H1 (cell line): ENCODE data around the gene DND1. TPM values are rescaled to one million over a fixed set of nuclear protein-coding genes. Genes with fewer than 3 reads are reported as not detected.

ENCODE experiments used
- CTCF ChIA-PET: fragments of 300-600 bp; sonication (Branson Sonifier 250); formaldehyde crosslinking; loops from one replicate; lab custom pipeline; 2021; ENCODE audit not compliant: partially characterized antibody; lab: Charles Lee
- POLR2A ChIA-PET: fragments of 300-600 bp; sonication (Branson Sonifier 250); formaldehyde crosslinking; loops from one replicate; lab custom pipeline; 2021; ENCODE audit warnings: inconsistent platforms; ENCODE audit not compliant: partially characterized antibody; lab: Charles Lee
- DNase-seq, 2 experiments: peaks; one replicate each; pipeline versions ENCODE4 v3.0.0 to v3.0.0-alpha.2; 2010 to 2022; ENCODE audit warnings: low spot score in 2 of 2, low read depth in 1 of 2, mixed read lengths in 1 of 2
- FAIRE-seq: peaks from 2 replicates; lab custom pipeline; 2011; peaks lifted over from hg19 to GRCh38; lab: Jason Lieb, UNC
- H2AFZ ChIP-seq: 2 replicates; pipeline ENCODE4 v1.8.1; 2012; ENCODE audit warnings: low read length, inconsistent platforms
- H2AK5ac ChIP-seq: 2 replicates; pipeline ENCODE4 v1.6.1; 2013; ENCODE audit warnings: low read depth, low read length
- H2BK120ac ChIP-seq: replicated peaks from 2 replicates; pipeline ENCODE3; 2013; ENCODE audit warnings: low read depth, low read length, inconsistent platforms
- H2BK12ac ChIP-seq: 2 replicates; pipeline ENCODE4 v1.6.1; 2013; ENCODE audit warnings: low read depth, low read length
- H2BK15ac ChIP-seq: 2 replicates; pipeline ENCODE4 v1.6.1; 2013; ENCODE audit warnings: low read length
- H2BK20ac ChIP-seq: 2 replicates; pipeline ENCODE4 v1.6.1; 2013; ENCODE audit warnings: low read length
- H2BK5ac ChIP-seq: 2 replicates; pipeline ENCODE4 v1.6.1; 2013; ENCODE audit warnings: low read depth, low read length
- H3K14ac ChIP-seq: 2 replicates; pipeline ENCODE4 v1.6.1; 2013; ENCODE audit warnings: inconsistent platforms; ENCODE audit not compliant: insufficient read length
- H3K18ac ChIP-seq: 2 replicates; pipeline ENCODE4 v1.6.1; 2013; ENCODE audit warnings: low read length; ENCODE audit errors: extremely low read depth
- H3K23ac ChIP-seq: 2 replicates; pipeline ENCODE4 v1.6.1; 2013; ENCODE audit warnings: inconsistent platforms; ENCODE audit not compliant: insufficient read length
- H3K23me2 ChIP-seq: 2 replicates; pipeline ENCODE4 v1.6.1; 2013; ENCODE audit warnings: low read depth, low read length
- H3K27ac ChIP-seq: 2 replicates; pipeline ENCODE4 v1.6.1; 2011; ENCODE audit warnings: low read depth, low read length, inconsistent platforms
- H3K27me3 ChIP-seq, 4 experiments: replicated peaks in 1 of 4; 1 replicate in 1 of 4; 2 replicates in 3 of 4; pipeline versions ENCODE4 v1.6.1 to v1.8.1; 2011 to 2013; ENCODE audit warnings: low read length in 3 of 4, mild to moderate bottlenecking in 3 of 4, inconsistent platforms in 2 of 4, mixed read lengths in 2 of 4, moderate library complexity in 1 of 4; ENCODE audit not compliant: control insufficient read depth in 3 of 4, insufficient read depth in 3 of 4; ENCODE audit errors: extremely low read depth in 1 of 4
- H3K36me3 ChIP-seq, 4 experiments: 2 replicates each; pipeline versions ENCODE4 v1.6.1 to v1.8.1; 2011 to 2013; ENCODE audit warnings: mild to moderate bottlenecking in 4 of 4, low read length in 3 of 4, moderate library complexity in 2 of 4, control low read depth in 1 of 4, inconsistent platforms in 1 of 4; ENCODE audit not compliant: insufficient read depth in 4 of 4, control insufficient read depth in 2 of 4
- H3K4ac ChIP-seq: replicated peaks from 2 replicates; pipeline ENCODE3; 2013; ENCODE audit warnings: low read length, low read depth, mixed read lengths, inconsistent platforms; ENCODE audit not compliant: insufficient read length
- H3K4me1 ChIP-seq, 4 experiments: replicated peaks in 1 of 4; 1 replicate in 1 of 4; 2 replicates in 3 of 4; pipeline versions ENCODE4 v1.6.1 to v1.8.1; 2011 to 2013; ENCODE audit warnings: low read length in 3 of 4, inconsistent platforms in 2 of 4, mixed read lengths in 1 of 4; ENCODE audit not compliant: insufficient read depth in 4 of 4, control insufficient read depth in 3 of 4
- H3K4me2 ChIP-seq, 2 experiments: 2 replicates each; pipeline versions ENCODE4 v1.6.1 to v1.8.1; 2011 to 2013; ENCODE audit warnings: low read depth in 2 of 2, low read length in 2 of 2, control low read depth in 1 of 2, inconsistent platforms in 1 of 2, mild to moderate bottlenecking in 1 of 2; ENCODE audit not compliant: insufficient read depth in 1 of 2
- H3K4me3 ChIP-seq, 4 experiments: fragments of 200-600, 300-600 bp in 1 of 4; sonication (generic), shearing (Covaris generic), sonication (Bioruptor Twin) in 1 of 4; 2 replicates each; pipeline versions ENCODE4 v1.5.1 to v1.8.1; 2011 to 2016; ENCODE audit warnings: low read length in 4 of 4, low read depth in 3 of 4, control low read depth in 2 of 4, inconsistent platforms in 2 of 4, mild to moderate bottlenecking in 2 of 4, mixed read lengths in 1 of 4, moderate library complexity in 1 of 4; ENCODE audit not compliant: insufficient read depth in 2 of 4; ENCODE audit errors: extremely low read depth in 1 of 4
- H3K56ac ChIP-seq: replicated peaks from 2 replicates; pipeline ENCODE3; 2013; ENCODE audit warnings: low read depth, mild to moderate bottlenecking, mixed read lengths, low read length, inconsistent platforms; ENCODE audit not compliant: insufficient read length
- H3K79me1 ChIP-seq: 2 replicates; pipeline ENCODE4 v1.6.1; 2013; ENCODE audit warnings: low read depth, low read length, control low read depth
- H3K79me2 ChIP-seq, 2 experiments: 2 replicates each; pipeline versions ENCODE4 v1.6.1 to v1.8.1; 2012 to 2013; ENCODE audit warnings: low read length in 2 of 2, mild to moderate bottlenecking in 2 of 2, inconsistent platforms in 1 of 2; ENCODE audit not compliant: insufficient read depth in 2 of 2, control insufficient read depth in 1 of 2
- H3K9ac ChIP-seq, 4 experiments: replicated peaks in 1 of 4; 1 replicate in 1 of 4; 2 replicates in 3 of 4; pipeline versions ENCODE4 v1.6.1 to v1.8.1; 2011 to 2013; ENCODE audit warnings: low read depth in 3 of 4, low read length in 3 of 4, control low read depth in 2 of 4, mild to moderate bottlenecking in 2 of 4, moderate library complexity in 2 of 4, inconsistent platforms in 1 of 4; ENCODE audit errors: extremely low read depth in 1 of 4
- H3K9me3 ChIP-seq, 2 experiments: 2 replicates each; pipeline versions ENCODE4 v1.6.1 to v1.8.1; 2012 to 2013; ENCODE audit warnings: mild to moderate bottlenecking in 2 of 2, moderate library complexity in 2 of 2, control low read depth in 1 of 2, inconsistent platforms in 1 of 2, low read depth in 1 of 2, low read length in 1 of 2, mixed read lengths in 1 of 2; ENCODE audit not compliant: insufficient read depth in 2 of 2
- H4K20me1 ChIP-seq, 2 experiments: replicated peaks in 1 of 2; 2 replicates each; pipeline versions ENCODE3 to v1.8.1; 2011 to 2013; ENCODE audit warnings: inconsistent platforms in 2 of 2, low read length in 2 of 2, mild to moderate bottlenecking in 1 of 2; ENCODE audit not compliant: insufficient read depth in 2 of 2, control insufficient read depth in 1 of 2
- H4K5ac ChIP-seq: 2 replicates; pipeline ENCODE4 v1.6.1; 2013; ENCODE audit warnings: low read length, low read depth, mixed read lengths, inconsistent platforms; ENCODE audit not compliant: insufficient read length
- H4K8ac ChIP-seq: 2 replicates; pipeline ENCODE4 v1.8.0; 2013; ENCODE audit warnings: mild to moderate bottlenecking, moderate library complexity, low read length, inconsistent platforms; ENCODE audit not compliant: insufficient read depth; ENCODE audit errors: extremely low read depth
- H4K91ac ChIP-seq: replicated peaks from 2 replicates; pipeline ENCODE3; 2013; ENCODE audit warnings: low read length, mixed read lengths, inconsistent platforms; ENCODE audit not compliant: insufficient read length
- ASH2L ChIP-seq: fragments of 200-600, 300-600 bp; sonication (generic); IDR thresholded peaks from one replicate; pipeline ENCODE4 v1.7.1; 2017; ENCODE audit warnings: low read length
- BACH1 ChIP-seq: IDR thresholded peaks from 2 replicates; pipeline ENCODE4 v1.6.1; 2012; ENCODE audit warnings: low read length, improper control_type of control experiment
- CBX8 ChIP-seq: fragments of 300-800, 300-1000 bp; sonication (generic); IDR thresholded peaks from 2 replicates; pipeline ENCODE4 v1.7.1; 2016; ENCODE audit warnings: low read depth, low read length, borderline replicate concordance
- FOSL1 ChIP-seq: IDR thresholded peaks from 2 replicates; pipeline ENCODE4 v1.6.1; 2011; ENCODE audit warnings: mild to moderate bottlenecking, low read depth, low read length, moderate library complexity; ENCODE audit not compliant: insufficient read depth
- HDAC2 ChIP-seq, 2 experiments: fragments of 300-600 bp in 1 of 2; sonication (generic) in 1 of 2; IDR thresholded peaks; 2 replicates each; pipeline ENCODE4 v1.6.1; 2011 to 2012; ENCODE audit warnings: low read depth in 2 of 2, low read length in 2 of 2, mild to moderate bottlenecking in 2 of 2, moderate library complexity in 2 of 2, borderline replicate concordance in 1 of 2, inconsistent platforms in 1 of 2
- HDAC6 ChIP-seq: IDR thresholded peaks from one replicate; pipeline ENCODE4 v1.7.1; 2012; ENCODE audit warnings: low read depth, mild to moderate bottlenecking, inconsistent platforms, low read length, moderate library complexity
- JUN ChIP-seq: IDR thresholded peaks from 2 replicates; pipeline ENCODE4 v1.6.1; 2011; ENCODE audit warnings: low read depth, mild to moderate bottlenecking, improper control_type of control experiment, low read length
- MAFK ChIP-seq: IDR thresholded peaks from 2 replicates; pipeline ENCODE4 v1.6.1; 2012; ENCODE audit warnings: low read depth, mild to moderate bottlenecking, improper control_type of control experiment, low read length
- RFX5 ChIP-seq: IDR thresholded peaks from 2 replicates; pipeline ENCODE4 v1.6.1; 2011; ENCODE audit warnings: low read depth, low read length, improper control_type of control experiment, borderline replicate concordance
- SIRT6 ChIP-seq: IDR thresholded peaks from one replicate; pipeline ENCODE4 v1.7.1; 2012; ENCODE audit warnings: low read length, inconsistent platforms
- TAF1 ChIP-seq: IDR thresholded peaks from 2 replicates; pipeline ENCODE4 v1.6.1; 2011; ENCODE audit warnings: mild to moderate bottlenecking, low read depth, low read length
- TEAD4 ChIP-seq: IDR thresholded peaks from 2 replicates; pipeline ENCODE4 v1.6.1; 2012; ENCODE audit warnings: low read depth, low read length, inconsistent platforms, mixed read lengths
- WGBS, 2 experiments: shearing (Covaris generic) in 1 of 2; methylation state at CpG; one replicate each; pipeline versions ENCODE4 v1.1.6 to v1.1.7; 2013 to 2015; ENCODE audit warnings: low lambda C conversion rate in 2 of 2, mixed read lengths in 2 of 2, inconsistent platforms in 1 of 2, low coverage in 1 of 2, missing lambda C conversion rate in 1 of 2; ENCODE audit not compliant: insufficient replicate concordance in 2 of 2, insufficient coverage in 1 of 2, insufficient read length in 1 of 2; ENCODE audit errors: extremely low coverage in 1 of 2, missing lambda C conversion rate in 1 of 2; 5-methylcytosine and 5-hydroxymethylcytosine counted together
- polyA plus RNA-seq, 7 experiments: library from polyadenylated mRNA; depleted of rRNA in 3 of 7; stranded (reverse) in 5 of 7; unstranded in 2 of 7; fragments of >200 nt in 5 of 7; fragments of 200-250 nt in 2 of 7; gene quantifications; 1 replicate in 5 of 7; 2 replicates in 1 of 7; 4 replicates in 1 of 7; pipeline versions ENCODE4 v1.2.1 to v1.2.3, GENCODE V29; 2011 to 2013; ENCODE audit warnings: missing spikeins in 2 of 7, mixed read lengths in 2 of 7
- total RNA-seq: library from RNA; stranded (reverse); fragmentation: NEBNext Ultra II Directional; extraction: Animal tissue kit (Norgen Biotek cat#: 25700); gene quantifications from 2 replicates; pipeline ENCODE4 v1.2.1, GENCODE V29; 2021

Gene DND1
- total and polyA plus RNA-seq, 2 of the 8 experiments (the other 6 are each of a cell fraction or from before 2014, with no cell fraction given) = 0.41 to 2.1 TPM

GRCh38 chr5:140635291-140636257 is 37.8 kb downstream of the DND1 start:
- Histone ChIP-seq H3K56ac (no peak overlapping the region), H3K27ac (no peak overlapping the region), H2AK5ac (no peak overlapping the region), H2BK12ac (no peak overlapping the region), H2BK15ac (0 out of 2 replicates have a peak overlapping the region, but pooled peaks have one; percentile 37), H3K4me2 (no peak overlapping the region), H3K4me1 (peaks cover 0 to 4% (median 3%) of the 10 kb centered on the region in 4 experiments; a peak in 4 of 7 replicates), H3K4ac (no peak overlapping the region), H4K91ac (no peak overlapping the region), H2BK20ac (no peak overlapping the region), H3K23ac (no peak overlapping the region), H3K23me2 (peaks cover 6% of the 10 kb centered on the region; the same call in 1 of the 2 replicates), H3K9me3 (peaks cover 5 to 14% of the 10 kb centered on the region in 2 experiments; a peak in 3 of 4 replicates), H4K8ac (no peak overlapping the region), H3K27me3 (no peaks in the 10 kb centered on the region), H3K14ac (no peak overlapping the region), H3K9ac (no peak overlapping the region), H2BK120ac (no peak overlapping the region), H3K36me3 (no peaks in the 10 kb centered on the region), H3K18ac (no peak overlapping the region), H4K20me1 (no peaks in the 10 kb centered on the region), H3K4me3 (no peak overlapping the region), H4K5ac (no peak overlapping the region), H2AFZ (no peak overlapping the region), H3K79me1 (no peaks in the 10 kb centered on the region; the same call in 1 of the 2 replicates), H3K79me2 (peaks cover 0 to 5% of the 10 kb centered on the region in 2 experiments; a peak in 1 of 4 replicates), H2BK5ac (no peak overlapping the region)
- FAIRE-seq = no peak
- no peak for DNase-seq
- POLR2A ChIA-PET = interaction anchor here (1.2 to 2.2 kb wide), 3 partner anchors 12 to 88 kb away, joined by 5 to 17 read pairs (median 12); partner anchors contain the start of genes EIF4EBP3, IK, NDUFA2 and SRA1
- WGBS, 2 experiments = 90% methylated on average over 8 of the region's 8 CpGs; no CpG with 5 or more reads in 1 of the 2 experiments
- CTCF ChIA-PET = interaction anchor here (0.6 to 3.1 kb wide), 19 partner anchors 10 to 263 kb away, joined by 3 to 12 read pairs (median 4); partner anchors contain the start of gene EIF4EBP3
- TF ChIP-seq HDAC6 (no peak), RFX5 (no peak), HDAC2 (IDR thresholded peaks at IDR 0.05; ENCODE audit: borderline replicate concordance in 1 of 2, low read depth in 2 of 2, low read length in 2 of 2) (no peak), MAFK (no peak), CBX8 (no peak), JUN (no peak), TAF1 (no peak), ASH2L (no peak), BACH1 (no peak), TEAD4 (no peak), SIRT6 (no peak), FOSL1 (no peak)
